HG02798 (cell line): Measurements from ENCODE around the gene GAST.

ENCODE experiments used
- ATAC-seq: cut with Tn5 transposase; IDR thresholded peaks from one replicate; pipeline ENCODE4 v1.9.1; 2021; ENCODE audit warnings: mild to moderate bottlenecking; ENCODE audit not compliant: unreplicated experiment, poor library complexity

GAST gene

DNA sequence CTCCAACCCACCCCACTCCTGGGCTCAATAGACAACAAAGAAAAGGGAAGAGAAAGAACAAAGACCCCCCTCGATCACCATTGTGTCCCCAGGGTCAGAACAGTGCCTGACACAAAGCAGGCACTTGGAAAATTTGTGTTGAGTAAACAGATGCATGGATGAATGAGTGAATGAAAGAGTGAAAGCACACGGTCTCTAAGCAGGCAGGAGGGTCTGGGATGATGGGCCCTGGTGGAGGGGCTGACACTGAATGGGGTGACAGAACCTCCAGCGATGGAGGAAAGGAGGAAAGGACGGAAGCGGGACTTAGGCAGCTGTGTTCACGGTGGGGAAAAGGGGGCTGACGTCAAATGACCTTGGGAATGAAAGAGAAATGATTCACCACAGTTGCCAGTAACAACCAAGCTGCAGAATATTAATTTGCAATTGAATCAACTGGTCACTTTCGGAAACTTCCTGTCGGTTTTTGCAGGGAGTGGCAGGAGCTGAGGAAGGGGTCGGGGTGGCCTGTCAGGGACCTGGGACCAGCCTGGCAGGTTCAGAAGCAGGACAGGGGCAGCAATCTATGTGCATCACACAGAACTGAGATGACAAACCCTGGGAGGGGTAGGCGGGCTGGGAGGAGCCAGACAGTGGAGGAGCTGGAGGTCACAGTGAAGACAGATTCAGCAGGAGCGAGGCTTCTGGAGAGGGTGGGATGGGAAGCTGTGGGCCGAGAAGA lies 6.7 kb upstream of the GAST start:
- no peak for ATAC-seq

DNA sequence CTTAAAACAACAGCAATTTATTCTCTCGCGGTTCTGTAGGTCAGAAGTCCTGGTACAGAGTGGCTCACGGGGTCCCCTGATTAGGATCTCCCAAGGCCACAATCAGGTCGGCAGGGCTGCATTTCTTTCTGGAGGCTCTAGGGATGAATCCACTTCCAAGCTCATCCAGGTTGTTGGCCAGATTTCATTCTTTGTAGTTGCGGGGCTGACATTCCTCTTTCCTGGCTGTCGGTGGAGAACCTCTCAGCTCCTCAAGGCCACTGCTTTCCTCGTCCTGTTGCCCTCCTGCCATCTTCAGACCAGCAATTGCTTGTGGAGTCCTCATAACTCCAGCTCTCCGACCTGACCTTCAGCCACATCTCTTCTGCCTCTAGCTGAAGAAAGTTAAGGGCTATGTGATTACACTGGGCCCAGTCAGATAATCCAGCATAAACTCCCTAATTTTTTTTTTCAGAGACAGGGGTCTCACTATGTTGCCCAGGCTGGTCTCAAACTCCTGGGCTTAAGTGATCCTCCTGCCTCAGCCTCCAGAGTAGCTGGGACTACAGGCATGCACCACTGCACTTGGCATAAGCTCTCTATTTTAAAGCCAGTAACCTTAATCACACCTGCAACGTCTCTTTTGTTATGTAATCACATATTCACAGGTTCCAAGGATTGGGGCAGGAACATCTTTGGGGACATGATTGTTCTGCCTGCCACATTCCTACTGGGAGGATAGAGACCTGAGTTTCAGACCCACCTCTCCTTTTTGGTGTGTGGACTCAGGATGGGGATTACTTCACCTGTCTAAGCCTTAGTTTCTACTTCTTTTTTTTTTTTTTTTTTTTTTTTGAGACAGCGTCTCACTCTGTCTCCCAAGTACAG lies 4.1 kb upstream of the GAST start:
- no peak for ATAC-seq

DNA sequence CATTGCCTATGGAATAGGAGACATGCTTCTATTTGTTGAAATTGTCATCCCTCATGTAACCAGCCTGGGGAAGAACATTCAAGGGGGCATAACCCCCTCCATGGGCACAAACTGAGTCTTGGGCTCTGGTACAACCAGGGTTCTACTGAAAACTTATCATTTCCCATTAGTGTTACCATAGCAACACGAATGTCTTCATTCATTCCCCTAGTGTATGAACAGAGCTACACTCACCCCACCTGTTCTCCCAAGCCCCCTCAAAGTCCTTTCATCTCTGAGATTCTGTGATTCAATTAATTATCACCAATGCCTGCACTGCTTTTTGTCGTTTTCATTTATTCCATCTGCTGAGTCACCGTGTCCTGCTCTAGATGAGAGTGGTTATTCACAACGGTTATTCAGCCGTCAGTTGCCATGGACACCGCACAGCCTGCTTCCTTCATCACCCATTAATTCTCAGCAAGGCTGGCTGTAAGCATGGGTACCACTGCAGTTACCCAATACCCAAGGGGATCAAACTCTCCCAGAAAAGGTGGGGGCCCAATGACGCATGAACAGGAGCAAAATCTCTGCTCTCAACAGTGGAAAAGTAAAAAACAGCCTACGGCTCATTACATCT lies 1.6 kb upstream of the GAST start:
- ATAC-seq = no peak

DNA sequence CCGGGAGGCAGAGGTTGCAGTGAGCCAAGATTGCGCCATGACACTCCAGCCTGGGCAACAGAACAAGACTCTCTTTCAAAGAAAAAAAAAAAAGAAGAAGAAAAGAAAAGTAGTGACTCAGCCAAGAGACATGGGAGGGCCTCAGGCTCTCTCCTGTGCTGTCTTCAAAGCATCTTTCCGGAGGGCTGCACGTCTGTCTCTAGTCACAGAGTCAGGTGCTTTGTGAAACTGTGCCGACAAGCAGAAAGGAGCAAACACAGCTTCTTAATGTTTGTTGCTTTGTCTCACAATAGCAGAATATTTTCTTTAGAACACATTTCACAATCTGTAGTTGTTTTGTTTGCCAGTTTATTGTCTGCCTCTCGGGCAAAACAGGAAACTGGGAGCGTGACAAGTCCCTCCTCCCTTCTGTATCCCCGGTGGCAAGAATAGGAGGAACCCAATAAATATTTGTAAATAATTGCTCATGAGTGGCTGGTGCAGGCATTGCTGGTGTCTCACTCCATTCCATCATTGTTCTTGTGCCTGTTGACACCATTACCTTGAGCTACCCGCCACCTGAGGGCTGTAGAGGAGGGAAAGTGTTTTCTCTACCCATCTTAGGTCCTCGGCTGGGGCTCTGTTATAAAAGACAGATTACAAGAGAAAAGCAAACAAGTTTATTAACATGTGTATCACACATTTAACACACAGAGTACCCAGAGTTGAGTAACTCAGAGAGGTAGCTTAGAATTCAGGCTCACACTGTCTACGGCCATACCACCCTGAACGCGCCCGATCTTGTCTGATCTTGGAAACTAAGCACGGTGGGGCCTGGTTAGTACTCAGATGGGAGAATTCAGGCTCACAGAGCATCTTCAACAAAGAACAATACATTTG lies 5.5 kb downstream of the GAST start:
- no peak for ATAC-seq

DNA sequence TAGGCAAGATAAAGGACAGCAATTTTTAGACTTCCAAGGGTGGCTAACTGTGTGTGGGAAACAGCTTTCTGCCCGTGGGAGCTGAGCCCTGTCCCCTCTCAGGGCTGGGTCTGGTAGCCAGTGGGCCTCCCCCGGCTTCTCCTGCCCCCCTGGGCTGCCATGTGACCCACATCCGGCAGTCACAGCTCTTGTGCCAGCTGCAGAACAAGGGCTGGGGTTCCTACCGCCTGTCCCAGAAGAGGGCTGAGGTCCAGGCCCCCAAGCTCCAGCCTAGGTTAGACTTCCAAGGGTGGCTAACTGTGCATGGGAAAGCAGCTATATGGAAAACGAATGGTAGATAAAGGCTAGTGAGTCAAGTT lies 6.1 kb downstream of the GAST start:
- ATAC-seq = no peak

DNA sequence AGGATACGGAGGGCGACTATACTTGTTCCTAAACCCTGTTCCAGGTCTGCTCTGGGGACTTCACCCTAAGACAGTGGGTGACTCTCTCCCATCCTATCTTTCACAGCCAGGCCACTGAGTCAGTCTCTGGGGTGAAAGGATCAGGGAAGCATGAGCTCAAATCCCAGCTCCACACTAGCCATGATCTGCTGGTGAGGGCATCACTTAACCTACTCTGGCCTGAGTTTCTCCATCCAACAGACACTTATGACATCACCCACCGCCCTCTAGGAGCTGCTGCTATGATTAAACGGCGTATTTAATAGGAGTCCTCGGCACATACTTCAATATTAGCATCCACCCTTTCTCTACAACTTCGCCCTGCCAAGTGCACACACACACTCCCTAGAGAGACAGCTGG lies 10.1 kb downstream of the GAST start:
- no peak for ATAC-seq

DNA sequence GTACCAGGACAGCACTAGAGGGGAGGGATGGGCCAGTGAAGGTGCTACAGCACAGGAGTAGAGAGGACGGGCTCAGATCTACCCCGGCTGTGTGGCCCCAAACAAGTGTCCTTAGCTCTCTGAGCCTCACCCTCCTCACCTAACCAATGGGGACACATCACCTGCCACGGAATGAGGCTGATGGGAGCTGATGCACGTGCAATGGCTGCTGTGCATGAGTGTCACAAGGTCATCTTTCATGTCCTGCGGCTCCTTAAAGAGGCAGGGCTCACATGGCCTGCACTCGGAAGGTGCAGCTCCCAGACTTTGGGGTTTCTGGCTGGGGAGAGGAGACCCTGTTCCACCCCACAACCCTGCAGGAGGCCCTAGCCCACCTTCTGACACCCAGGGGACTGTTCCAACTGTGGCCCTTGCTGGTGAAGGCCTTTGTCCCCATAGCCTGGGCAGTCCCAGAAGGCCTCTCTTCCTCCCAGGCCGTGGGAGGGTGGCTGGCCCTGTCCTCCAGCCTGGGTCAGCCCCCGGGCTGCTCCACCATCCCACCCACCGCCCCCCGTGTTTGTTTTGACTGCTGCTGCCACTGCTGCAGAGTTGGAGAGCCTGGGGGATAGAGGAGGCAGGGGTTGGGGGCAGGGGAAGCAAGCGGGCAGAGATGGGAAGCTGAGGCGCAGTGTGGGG lies 11.8 kb downstream of the GAST start:
- ATAC-seq = no peak

DNA sequence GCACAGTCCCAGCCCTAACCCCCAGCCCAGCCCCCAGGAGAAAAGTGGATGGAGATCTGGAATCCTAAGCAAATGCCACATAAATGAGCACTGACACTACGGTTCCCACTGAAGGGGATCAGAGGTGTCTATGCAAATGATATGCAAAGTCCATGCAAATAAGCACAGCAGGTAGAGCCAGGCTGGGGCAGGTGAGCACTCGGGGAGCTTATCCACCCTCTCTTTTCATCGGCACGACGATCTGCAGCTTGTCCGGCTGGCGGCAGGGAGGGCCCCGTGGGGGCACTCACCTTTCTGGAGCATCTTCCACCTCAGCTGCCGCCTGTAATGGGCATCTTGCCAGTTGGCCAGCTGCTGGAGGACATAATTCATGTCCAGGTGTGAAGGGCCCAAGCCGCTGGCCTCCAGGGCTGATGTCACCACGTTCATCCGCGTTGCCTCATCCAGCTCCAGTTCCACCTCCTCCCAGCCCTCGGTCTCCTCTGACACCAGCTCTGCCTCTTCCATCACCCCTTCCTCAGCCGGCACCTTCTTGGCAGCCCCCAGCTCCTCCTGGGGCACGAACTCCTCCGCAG lies 12.4 kb downstream of the GAST start:
- ATAC-seq = no peak

DNA sequence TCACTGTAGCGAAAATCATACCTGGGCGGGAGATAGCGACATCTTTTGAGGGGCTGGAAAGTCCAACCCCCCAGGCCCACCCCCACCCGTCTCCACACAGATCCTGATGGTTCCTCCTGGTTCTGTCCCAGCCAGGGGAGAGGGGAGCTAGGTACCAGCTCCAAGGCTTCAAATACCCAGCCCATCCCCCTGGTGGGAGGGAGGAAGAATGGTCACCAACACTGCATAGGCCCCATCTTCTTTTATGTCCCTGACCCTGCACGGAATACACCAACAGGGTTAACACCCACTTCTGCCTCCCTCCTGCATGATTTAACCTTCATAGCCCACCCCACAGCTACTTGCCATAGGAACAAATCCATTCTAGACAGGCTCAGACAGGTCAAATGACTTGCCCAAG lies 13.0 kb downstream of the GAST start:
- ATAC-seq = no peak

DNA sequence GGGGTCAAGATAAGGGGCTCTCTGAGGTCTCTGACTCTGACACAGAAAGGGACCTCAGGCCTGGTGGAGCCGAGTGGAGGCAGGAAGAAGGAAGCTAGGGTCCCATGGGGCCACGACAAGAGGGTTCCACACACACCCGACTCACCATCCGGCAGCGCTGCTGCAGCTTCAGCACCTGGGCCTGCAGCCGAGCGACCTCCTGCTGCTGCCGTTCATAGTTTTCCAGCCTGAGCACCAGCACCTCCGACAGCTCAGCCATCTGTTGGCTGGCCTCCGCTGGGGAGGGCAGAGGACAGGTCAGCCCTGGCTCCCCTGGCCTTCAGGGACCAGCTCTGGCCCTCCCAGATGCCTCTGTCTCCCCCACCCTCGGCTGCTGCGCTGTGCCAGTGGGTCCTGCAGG lies 15.9 kb downstream of the GAST start:
- no peak for ATAC-seq

DNA sequence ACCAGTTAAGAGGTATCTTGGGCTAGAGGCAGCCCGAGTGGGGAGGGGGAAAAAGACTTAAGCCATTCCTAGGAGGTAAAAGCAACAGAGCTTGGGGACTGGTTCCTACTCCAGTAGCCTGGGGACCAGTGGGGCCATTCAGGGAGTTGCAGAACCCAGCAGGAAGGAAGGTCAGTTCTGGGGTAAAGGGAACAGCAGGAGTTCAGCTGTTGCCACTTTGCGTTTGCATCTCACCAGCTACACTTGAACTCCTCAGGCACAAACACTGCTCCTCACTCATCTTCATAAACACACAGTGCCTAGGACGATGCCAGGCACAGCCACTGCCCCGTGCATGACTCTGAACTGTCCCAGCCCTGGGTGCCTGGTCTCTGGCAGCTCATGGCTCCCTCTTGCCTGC lies 18.3 kb downstream of the GAST start:
- no peak for ATAC-seq

DNA sequence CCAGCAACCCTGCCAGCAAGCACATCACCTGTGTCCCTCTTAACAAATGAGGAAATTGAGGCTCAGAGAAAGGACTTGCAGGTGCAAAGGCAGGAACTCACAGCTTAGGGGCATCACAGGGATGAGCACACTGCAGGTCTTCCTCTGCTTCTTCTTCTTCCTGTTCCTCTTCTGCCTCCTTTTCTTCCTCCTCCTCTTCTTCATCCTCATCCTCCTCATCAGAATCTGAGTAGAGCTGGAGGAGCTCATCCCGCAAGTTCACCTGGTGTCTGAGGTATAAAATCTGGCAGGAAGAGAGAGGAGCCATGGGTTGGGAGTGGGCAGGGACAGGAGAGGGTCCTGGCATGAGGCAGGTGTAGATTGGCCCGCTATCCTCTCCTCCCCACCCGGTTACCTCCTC lies 19.7 kb downstream of the GAST start:
- no peak for ATAC-seq

DNA sequence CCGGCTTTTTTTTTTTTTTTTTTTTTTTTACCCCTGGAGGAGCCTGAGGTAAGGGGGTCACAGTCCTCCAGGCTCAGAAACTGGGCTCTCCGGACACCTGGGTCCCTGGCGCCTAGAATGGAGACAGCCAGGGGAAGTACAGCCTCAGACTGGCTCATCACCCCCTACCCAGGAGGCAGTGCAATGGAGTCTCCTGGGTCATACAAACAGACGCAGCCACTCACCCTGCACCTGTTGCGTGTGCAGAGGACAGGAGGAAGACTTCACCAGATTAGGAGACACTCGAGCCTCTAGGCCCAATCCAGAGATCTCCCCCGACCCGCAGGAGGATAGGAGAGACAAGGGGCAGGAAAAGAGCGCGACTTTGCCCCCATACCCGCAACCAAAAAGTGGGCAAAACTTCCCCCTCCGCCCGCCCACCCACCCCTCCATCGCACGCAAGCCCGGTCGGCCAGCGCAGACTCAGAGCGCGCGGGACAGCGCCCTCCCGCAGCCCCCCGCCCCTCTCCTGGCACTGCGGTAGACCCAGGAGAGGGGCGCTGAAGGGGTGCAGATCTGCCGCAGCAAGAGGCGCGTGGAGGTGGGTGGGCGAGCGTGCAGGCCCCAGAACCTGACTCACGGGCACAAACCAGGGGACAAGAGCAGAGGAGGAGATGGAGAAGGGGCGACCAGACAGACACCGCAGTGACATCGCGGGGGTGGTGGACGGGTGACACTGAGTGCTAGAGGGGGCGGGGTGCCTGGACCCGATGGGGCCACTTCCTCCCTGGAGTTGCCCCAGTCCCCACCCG lies 21.4 kb downstream of the GAST start:
- no peak for ATAC-seq

DNA sequence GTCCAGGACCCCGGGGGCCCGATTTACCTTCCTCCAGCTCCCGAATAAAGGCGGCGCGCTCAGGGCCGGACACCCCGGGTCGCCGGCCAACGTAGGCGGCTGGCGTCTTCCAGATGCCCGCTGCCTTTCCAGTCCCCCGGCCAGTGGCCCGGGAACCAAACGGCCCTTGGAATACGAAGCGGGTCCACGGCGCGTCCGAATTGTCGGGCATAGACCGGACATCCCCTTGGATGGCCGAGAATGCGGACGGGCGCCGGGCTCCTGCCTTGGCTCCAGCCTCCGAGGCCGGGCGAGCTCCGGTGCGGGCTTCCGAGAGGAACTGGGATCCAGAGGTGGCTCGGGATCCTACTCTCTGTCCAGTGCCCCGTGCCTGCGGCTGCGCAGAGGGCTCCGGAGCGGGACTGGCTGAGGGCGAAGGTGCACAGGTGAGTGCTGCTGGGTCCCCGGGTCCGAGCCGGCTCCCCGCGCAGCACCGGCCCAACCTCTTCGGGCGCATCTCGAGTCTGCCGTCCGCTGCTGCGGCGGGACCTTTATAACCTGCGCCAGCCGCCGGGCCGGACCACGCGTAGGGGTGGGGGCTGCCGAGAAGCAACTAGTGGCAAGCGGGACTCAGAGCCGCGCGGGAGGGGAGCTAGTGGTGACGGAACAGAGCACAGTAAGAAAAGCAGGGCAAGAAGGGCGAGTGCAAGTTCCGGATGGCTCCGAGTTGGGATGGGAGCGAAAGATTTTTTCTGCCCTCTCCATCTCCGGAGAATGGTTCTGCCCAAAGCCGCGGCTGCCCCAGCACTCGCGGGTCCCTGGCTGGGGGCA lies 22.2 kb downstream of the GAST start, which contains the start of gene HAP1:
TSS of gene HAP1 (minus strand) at position 505 of the 810 bp plus-strand sequence. CDS start at position 496, 9 bp downstream.
- no peak for ATAC-seq

DNA sequence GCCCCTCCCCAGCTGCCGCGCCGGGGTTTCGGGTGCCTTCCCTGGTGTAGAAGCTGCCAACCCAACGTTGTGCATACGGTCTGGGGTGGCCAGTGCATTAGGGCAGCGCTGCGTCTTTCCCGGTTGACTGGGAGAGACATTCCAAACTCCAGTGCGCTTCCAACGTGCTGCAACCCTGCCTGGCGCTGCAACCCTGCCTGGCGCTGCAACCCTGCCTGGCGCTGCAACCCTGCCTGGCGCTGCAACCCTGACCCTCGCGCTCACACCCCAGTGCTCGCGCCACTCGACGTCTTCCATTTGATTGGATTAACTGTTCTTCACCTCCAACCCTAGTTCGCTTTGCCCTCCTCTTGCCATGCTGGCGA lies 22.8 kb downstream of the GAST start:
- ATAC-seq = no peak

DNA sequence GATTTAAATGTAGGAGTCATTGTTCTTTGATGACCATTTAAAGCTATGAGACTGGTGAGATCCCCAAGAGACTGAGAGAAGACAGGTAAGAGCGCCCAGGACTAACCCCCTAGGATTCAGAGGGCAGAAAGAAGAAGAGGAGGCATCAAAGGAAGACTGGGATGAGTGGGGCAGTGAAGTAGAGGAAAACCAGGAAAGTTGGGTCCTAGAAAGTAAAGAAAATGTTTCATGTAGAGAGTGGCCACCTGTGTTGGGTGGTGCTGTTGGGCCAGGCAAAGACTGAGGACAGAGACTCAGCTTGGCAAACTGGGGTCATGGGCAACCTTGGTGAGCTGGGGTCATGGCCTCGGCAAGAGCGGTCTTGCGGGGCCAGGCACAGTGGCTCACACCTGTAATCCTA lies 23.6 kb downstream of the GAST start:
- no peak for ATAC-seq

DNA sequence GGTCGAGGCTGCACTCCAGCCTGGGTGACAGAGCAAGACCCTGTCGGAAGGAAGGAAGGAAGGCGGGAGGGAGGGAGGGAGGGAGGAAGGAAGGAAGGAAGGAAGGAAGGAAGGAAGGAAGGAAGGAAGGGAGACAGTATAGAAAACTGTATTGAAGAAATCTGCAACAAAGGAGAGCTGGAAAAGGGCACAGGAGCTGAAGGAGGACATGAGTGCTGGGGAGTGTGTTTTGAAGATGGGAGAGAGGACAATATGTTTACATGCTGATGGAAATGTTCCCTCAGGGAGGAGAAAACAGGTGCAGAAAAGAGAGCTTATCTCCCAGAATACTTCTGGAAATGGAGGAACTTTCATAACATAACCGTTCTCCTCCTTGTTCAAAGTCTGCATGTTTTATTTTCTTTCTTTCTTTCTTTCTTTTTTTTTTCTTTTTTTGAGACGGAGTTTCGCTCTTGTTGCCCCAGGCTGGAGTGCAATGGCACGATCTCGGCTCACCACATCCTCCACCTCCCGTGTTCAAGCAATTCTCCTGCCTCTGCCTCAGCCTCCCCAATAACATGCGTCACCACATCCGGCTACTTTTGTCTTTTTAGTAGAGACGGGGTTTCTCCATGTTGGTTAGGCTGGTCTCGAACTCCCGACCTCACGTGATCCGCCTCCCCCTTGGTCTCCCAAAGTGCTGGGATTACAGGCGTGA lies 25.0 kb downstream of the GAST start:
- no peak for ATAC-seq

DNA sequence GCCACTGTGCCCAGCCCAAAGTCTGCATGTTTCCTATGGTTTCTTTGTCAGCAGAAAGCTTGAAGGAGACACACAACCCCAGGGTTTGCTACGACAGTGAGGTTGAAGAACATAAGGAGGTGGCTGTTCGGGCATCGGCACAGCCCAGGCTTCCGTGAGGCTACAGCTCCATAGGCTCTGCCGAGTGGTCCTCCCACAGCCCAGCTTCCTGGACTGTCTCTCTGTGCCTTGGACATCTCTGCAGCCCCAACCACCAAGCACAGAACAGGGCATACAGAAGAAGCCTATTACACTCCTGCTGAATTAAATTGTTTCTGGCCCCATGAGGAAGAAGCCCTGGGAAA lies 25.5 kb downstream of the GAST start:
- ATAC-seq = no peak
